Nephron progenitor cell (in vitro differentiated cells): Measurements from ENCODE around the gene CROT.
A peak's percentile ranks its signal among the peaks of the same experiment; 100 is the strongest.

ENCODE experiments used
- DNase-seq: peaks from one replicate; pipeline ENCODE4 v3.0.0; 2021
- H3K27ac Mint-ChIP-seq: 2 replicates; pipeline ENCODE4 v1.8.0; 2021; ENCODE audit warnings: mild to moderate bottlenecking, moderate library complexity, mixed read lengths
- H3K27me3 Mint-ChIP-seq: 2 replicates; pipeline ENCODE4 v1.8.0; 2021; ENCODE audit warnings: mild to moderate bottlenecking, low read depth, mixed read lengths; ENCODE audit not compliant: poor library complexity
- H3K36me3 Mint-ChIP-seq: 2 replicates; pipeline ENCODE4 v1.8.0; 2021; ENCODE audit warnings: low read depth, mixed read lengths
- H3K4me1 Mint-ChIP-seq: 2 replicates; pipeline ENCODE4 v1.8.0; 2021; ENCODE audit warnings: mixed read lengths
- H3K4me3 Mint-ChIP-seq: 2 replicates; pipeline ENCODE4 v1.8.0; 2021; ENCODE audit warnings: mild to moderate bottlenecking, moderate library complexity, mixed read lengths
- H3K9me3 Mint-ChIP-seq: 2 replicates; pipeline ENCODE4 v1.8.0; 2021; ENCODE audit warnings: mild to moderate bottlenecking, moderate library complexity, mixed read lengths
- TF ChIP-seq, protein P1 (sequence below): fragments of 200-600 bp; sonication (generic); IDR thresholded peaks from 2 replicates; pipeline ENCODE4 v1.5.0; 2021; ENCODE audit warnings: antibody characterized with exemption

CROT gene

DNA sequence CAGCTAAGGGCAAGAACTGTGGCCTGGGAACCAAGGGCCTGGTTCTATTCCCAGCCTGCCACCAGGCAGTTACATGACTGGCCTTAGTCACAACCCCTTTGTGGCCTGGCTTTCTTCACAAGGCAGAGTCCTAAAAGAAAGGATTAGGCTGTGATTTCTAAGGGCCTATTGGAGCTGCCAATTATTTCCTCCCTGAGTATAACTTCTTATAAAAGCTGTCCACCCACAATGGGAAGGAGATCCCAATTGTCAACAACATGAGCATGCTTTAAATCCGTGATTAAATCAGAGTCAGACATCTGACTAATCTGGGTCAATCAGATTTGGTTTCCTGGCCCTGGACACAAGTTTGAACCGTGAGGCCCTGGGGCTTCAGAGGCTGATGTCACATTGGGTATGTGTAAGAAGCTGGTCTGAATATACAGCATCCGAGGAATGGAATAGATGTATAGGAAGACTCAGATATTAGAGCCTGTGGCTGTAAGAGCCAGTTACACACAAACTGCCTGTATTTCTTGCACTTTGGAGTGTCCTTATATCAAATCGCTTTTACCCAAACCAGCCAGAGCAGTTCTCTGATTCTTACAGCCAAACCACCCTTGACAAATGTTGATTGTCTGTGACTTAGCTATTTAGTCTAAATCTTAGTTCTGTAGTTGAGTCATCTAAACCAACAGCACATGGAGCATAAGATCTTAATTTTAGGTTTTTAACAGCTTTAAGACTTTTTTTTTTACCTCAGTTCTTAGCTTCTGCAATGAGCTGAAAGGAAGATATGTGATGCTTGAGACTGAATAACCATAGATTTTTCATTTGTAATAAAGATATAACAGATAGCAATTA is 68.7 kb downstream of the CROT start:
- no peak for DNase-seq
- H3K27me3 Mint-ChIP-seq, result no peaks in the 10 kb centered on the region
- H3K27ac Mint-ChIP-seq, result no peak overlapping the region
- no peaks in the 10 kb centered on the region for H3K36me3 Mint-ChIP-seq
- no peaks in the 10 kb centered on the region for H3K9me3 Mint-ChIP-seq
- H3K4me1 Mint-ChIP-seq, result peaks cover 34% of the 10 kb centered on the region
- no peak overlapping the region for H3K4me3 Mint-ChIP-seq
- TF ChIP-seq, protein P1, sequence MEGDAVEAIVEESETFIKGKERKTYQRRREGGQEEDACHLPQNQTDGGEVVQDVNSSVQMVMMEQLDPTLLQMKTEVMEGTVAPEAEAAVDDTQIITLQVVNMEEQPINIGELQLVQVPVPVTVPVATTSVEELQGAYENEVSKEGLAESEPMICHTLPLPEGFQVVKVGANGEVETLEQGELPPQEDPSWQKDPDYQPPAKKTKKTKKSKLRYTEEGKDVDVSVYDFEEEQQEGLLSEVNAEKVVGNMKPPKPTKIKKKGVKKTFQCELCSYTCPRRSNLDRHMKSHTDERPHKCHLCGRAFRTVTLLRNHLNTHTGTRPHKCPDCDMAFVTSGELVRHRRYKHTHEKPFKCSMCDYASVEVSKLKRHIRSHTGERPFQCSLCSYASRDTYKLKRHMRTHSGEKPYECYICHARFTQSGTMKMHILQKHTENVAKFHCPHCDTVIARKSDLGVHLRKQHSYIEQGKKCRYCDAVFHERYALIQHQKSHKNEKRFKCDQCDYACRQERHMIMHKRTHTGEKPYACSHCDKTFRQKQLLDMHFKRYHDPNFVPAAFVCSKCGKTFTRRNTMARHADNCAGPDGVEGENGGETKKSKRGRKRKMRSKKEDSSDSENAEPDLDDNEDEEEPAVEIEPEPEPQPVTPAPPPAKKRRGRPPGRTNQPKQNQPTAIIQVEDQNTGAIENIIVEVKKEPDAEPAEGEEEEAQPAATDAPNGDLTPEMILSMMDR, result no peak

DNA sequence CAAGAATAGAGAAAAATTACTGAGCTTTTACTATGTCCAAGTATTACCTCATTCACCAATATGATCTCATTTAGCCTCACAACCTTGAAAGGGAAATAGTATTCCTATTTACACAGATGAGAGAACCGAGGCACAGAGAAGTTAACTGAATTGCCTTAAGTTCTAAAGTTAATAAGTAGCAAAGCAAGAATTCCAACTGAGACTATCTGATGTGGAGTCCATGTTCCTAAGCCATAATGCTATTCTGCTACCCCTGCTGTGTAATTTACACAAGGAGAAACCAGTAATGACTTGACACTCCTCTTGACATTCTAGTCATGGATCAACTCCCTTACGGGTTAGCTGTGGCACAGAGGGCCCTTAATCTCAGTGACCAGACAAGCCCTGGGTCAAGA is 69.3 kb downstream of the CROT start:
- no peak overlapping the region for H3K4me3 Mint-ChIP-seq

DNA sequence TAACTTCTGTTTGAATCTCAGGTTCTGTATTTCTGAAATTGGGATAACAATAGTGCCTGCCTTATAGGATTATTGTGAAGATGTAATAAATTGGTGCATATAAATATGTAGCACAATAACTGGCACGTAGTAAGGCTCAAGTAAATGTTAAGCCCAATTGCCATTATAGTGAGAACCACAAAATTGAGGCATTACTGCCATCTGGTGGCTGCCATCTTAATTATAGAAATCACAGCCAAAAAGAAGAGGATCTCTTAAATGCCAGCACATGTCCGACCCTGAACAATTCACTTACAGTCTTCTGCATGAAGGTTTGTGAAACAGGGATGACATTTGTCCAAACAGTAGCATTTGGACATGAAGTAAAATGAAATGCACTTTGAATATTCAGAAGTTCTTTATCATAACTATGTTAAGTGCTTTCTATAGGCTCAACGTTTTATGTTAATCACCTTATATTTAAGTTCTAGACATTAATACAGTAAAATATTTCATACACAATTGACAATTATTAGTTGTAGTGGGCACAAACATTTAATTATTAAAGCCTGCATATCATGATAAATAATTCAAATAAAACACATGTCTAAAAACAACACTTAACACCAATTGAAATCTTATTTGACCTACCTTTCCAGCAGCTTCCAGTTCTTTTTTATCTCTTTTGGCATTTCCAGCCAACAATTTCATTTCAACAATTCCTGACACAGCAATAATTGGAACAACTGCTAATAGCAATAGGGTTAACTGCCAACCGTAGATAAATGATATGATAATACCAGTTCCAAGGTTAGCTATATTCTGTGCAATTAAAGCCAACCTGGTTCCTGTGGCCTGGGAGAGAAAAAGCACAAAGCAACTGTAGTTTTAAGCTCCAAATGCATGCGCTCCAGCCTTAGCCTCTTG is 71.5 kb downstream of the CROT start:
- Mint-ChIP-seq H3K9me3 (no peaks in the 10 kb centered on the region), H3K27ac (no peak overlapping the region), H3K36me3 (peaks cover 13% of the 10 kb centered on the region), H3K4me1 (peaks cover 27% of the 10 kb centered on the region), H3K4me3 (no peak overlapping the region), H3K27me3 (no peaks in the 10 kb centered on the region)
- TF ChIP-seq, protein P1, result peak; percentile 73
- peak; percentile 64 for DNase-seq

More for the DNA sequence above, 69.3 kb downstream of the CROT start:
- Mint-ChIP-seq H3K27me3 (no peaks in the 10 kb centered on the region), H3K9me3 (no peaks in the 10 kb centered on the region), H3K4me1 (peaks cover 34% of the 10 kb centered on the region), H3K27ac (no peak overlapping the region), H3K36me3 (peaks cover 5% of the 10 kb centered on the region)
- TF ChIP-seq, protein P1, result no peak
- no peak for DNase-seq

DNA sequence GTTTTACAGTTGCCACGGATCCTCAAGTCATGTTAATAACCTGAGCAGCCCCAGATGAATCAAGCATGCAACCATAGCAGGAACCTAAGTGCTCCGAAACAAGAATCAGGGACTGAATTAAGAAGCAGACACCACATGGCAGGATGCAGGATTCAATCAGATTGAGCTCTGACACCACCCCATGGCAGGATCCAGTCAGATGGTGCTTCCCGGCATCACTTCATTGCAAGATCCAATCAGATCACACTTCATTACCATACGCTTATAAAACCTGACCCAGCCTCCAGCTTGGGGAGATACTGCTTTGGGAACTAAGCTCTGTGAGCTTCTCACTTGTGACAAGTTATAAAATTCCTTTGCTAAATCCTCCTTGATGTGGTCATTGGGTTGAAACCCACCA is 74.7 kb downstream of the CROT start:
- peaks cover 7% of the 10 kb centered on the region for H3K4me1 Mint-ChIP-seq
- no peaks in the 10 kb centered on the region for H3K9me3 Mint-ChIP-seq
- TF ChIP-seq, protein P1, result no peak
- no peak overlapping the region for H3K4me3 Mint-ChIP-seq
- H3K36me3 Mint-ChIP-seq, result peaks cover 22% of the 10 kb centered on the region
- no peak for DNase-seq
- no peak overlapping the region for H3K27ac Mint-ChIP-seq
- H3K27me3 Mint-ChIP-seq, result no peaks in the 10 kb centered on the region

DNA sequence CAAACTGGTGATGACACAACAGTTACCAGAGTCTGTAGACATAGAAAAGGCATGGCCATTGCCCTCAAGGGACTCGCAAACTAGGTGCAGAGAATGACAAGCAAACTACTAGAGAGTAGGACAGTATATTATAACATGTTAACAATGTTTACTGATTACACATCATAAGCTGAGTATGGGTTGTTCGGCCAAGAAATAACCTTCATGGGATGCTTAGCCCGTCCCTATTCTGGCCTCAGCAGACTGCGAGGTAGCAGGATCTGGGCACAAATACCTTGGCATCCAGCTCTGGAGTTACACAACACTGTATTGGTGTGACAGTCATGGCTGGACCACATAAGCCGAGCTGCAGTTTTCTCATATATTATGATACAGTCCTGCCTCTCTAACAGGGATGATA is 78.6 kb downstream of the CROT start:
- peaks cover 3% of the 10 kb centered on the region for H3K27me3 Mint-ChIP-seq
- TF ChIP-seq, protein P1, result no peak
- no peak overlapping the region for H3K4me3 Mint-ChIP-seq
- no peak overlapping the region for H3K27ac Mint-ChIP-seq
- DNase-seq, result no peak
- H3K9me3 Mint-ChIP-seq, result no peaks in the 10 kb centered on the region
- peaks cover 49% of the 10 kb centered on the region for H3K36me3 Mint-ChIP-seq
- no peaks in the 10 kb centered on the region for H3K4me1 Mint-ChIP-seq
